ENCODE data around the gene MFN2. TPM values are rescaled to one million over a fixed set of nuclear protein-coding genes. Genes with fewer than 3 reads are reported as not detected.

MFN2 gene
- total and polyA plus RNA-seq, 8 donors, result 31.2 to 68.0 (median 48.7) TPM

DNA sequence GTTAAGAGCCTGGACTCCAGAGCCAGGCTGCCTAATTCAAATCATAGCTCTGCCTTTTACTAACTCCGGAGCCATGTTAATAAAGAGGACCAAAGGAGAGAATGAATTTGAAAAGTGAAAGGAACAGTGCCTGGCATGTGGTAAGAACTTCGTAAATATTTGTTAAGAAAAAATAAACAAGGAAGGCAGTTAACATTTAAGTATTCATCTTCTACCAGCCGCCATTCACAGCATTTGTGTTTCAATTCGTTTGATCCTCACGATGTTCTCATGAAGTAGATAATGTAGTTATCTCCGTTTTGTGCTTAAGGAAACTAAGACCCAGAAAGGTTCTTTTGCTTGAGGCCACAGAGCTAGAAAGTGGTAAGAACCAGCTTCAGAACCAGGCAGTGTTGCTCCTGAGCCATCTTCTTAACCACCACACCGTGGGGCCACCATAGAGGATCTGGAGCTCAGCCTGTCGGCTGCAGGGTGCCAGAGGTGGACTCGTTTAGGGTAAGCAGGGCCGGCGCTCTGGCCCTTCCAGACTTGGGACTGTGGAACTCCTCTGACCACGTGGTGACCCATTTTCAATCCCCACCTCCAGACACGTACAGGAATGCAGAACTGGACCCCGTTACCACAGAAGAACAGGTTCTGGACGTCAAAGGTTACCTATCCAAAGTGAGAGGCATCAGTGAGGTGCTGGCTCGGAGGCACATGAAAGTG is 11.9 kb downstream of the MFN2 start:
- no peaks in the 10 kb centered on the region for H3K9me3 ChIP-seq
- 60 to 73% (median 63%) methylated on average over 13 to 16 of the region's 16 CpGs for WGBS, 5 donors
- H3K4me3 ChIP-seq, result no peak overlapping the region
- intact Hi-C loops (cut with DNase I; ENCODE audit: low total_unique reads), result no loop called here
- H3K36me3 ChIP-seq, result peaks cover 61 to 96% (median 94%) of the 10 kb centered on the region in 4 donors
- no peak for TF ChIP-seq POLR2A (IDR thresholded peaks at IDR 0.05)
- TF ChIP-seq, protein P1, sequence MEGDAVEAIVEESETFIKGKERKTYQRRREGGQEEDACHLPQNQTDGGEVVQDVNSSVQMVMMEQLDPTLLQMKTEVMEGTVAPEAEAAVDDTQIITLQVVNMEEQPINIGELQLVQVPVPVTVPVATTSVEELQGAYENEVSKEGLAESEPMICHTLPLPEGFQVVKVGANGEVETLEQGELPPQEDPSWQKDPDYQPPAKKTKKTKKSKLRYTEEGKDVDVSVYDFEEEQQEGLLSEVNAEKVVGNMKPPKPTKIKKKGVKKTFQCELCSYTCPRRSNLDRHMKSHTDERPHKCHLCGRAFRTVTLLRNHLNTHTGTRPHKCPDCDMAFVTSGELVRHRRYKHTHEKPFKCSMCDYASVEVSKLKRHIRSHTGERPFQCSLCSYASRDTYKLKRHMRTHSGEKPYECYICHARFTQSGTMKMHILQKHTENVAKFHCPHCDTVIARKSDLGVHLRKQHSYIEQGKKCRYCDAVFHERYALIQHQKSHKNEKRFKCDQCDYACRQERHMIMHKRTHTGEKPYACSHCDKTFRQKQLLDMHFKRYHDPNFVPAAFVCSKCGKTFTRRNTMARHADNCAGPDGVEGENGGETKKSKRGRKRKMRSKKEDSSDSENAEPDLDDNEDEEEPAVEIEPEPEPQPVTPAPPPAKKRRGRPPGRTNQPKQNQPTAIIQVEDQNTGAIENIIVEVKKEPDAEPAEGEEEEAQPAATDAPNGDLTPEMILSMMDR (IDR thresholded peaks at IDR 0.05), result no peak
- no peak for TF ChIP-seq EP300 (IDR thresholded peaks at IDR 0.05)
- TF ChIP-seq POLR2AphosphoS5 (IDR thresholded peaks at IDR 0.05), result no peak
- DNase-seq, result no peak
- peak overlapping the region in 3 of 5 donors; percentile 23 to 63 (median 46) for H3K27ac ChIP-seq
- peaks cover 19 to 34% (median 26%) of the 10 kb centered on the region in 4 donors for H3K4me1 ChIP-seq
- H3K27me3 ChIP-seq, result no peaks in the 10 kb centered on the region

DNA sequence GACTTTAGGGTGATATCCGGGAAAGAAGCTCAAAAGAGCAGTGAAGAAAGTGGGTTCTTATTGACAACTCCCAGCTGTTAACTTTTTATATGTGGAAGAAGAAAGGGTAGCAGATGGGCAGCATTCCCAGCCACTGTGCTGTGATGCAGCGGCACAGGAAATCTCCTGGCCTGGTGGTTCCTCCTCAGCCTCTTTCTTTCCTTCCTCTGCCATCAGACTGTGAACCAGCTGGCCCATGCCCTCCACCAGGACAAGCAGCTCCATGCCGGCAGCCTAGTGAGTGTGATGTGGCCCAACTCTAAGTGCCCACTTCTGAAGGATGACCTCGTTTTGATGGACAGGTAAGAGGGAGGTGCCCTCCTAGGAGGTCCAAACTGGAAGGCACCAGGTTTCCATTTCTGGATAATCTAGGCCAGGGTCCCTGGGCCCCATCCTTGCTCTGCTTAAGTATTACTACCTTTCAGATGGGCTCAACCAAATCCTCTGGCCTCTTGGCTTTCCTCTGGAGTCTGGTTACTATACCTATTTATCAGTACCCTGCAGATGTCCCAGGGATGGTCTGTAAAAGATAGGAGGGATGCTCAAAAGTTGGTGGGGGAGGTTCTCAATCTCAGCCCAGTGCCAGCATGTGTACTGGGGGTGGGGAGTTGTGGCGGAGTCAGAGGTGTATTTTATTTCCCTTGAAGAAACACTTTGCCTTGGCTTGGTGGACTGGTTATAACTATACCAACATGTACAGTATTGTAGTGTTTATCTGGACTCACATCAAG is 17.0 kb downstream of the MFN2 start:
- no peaks in the 10 kb centered on the region for H3K9me3 ChIP-seq
- DNase-seq, result no peak
- peaks cover 0 to 3% (median 2%) of the 10 kb centered on the region in 4 donors for H3K4me1 ChIP-seq
- H3K4me3 ChIP-seq, result no peak overlapping the region
- TF ChIP-seq, protein P1 (IDR thresholded peaks at IDR 0.05), result no peak
- TF ChIP-seq EP300 (IDR thresholded peaks at IDR 0.05) (no peak), POLR2A (IDR thresholded peaks at IDR 0.05) (no peak), POLR2AphosphoS5 (IDR thresholded peaks at IDR 0.05) (no peak)
- intact Hi-C loops (cut with DNase I; ENCODE audit: low total_unique reads), result no loop called here
- peaks cover 93 to 100% (median 100%) of the 10 kb centered on the region in 4 donors for H3K36me3 ChIP-seq
- 89 to 95% (median 90%) methylated on average over 5 of the region's 5 CpGs for WGBS, 5 donors
- no peaks in the 10 kb centered on the region for H3K27me3 ChIP-seq
- H3K27ac ChIP-seq, result no peak overlapping the region

DNA sequence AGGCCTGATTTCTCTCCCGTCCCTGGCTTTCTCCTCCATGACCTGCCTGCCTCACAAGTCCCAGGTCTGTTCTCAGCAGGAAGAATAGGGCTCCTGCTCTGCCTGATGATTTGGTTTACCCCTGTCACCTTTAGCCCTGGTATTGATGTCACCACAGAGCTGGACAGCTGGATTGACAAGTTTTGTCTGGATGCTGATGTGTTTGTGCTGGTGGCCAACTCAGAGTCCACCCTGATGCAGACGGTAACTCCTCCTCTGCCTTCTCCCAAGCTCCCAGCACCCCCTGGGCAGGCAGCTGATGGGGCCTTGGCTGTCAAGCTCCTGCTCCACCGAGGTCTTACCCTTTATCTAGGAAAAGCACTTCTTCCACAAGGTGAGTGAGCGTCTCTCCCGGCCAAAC is 18.4 kb downstream of the MFN2 start:
- Histone ChIP-seq H3K4me1 (no peaks in the 10 kb centered on the region), H3K9me3 (no peaks in the 10 kb centered on the region), H3K4me3 (no peak overlapping the region), H3K27ac (no peak overlapping the region), H3K36me3 (peaks cover 94 to 100% (median 100%) of the 10 kb centered on the region in 4 donors), H3K27me3 (no peaks in the 10 kb centered on the region)
- no peak for TF ChIP-seq EP300 (IDR thresholded peaks at IDR 0.05)
- TF ChIP-seq POLR2AphosphoS5 (IDR thresholded peaks at IDR 0.05), result no peak
- TF ChIP-seq, protein P1 (IDR thresholded peaks at IDR 0.05), result no peak
- TF ChIP-seq POLR2A (IDR thresholded peaks at IDR 0.05), result no peak
- 79 to 94% (median 91%) methylated on average over 5 of the region's 5 CpGs for WGBS, 5 donors
- DNase-seq, result no peak
- intact Hi-C loops (cut with DNase I; ENCODE audit: low total_unique reads), result no loop called here

DNA sequence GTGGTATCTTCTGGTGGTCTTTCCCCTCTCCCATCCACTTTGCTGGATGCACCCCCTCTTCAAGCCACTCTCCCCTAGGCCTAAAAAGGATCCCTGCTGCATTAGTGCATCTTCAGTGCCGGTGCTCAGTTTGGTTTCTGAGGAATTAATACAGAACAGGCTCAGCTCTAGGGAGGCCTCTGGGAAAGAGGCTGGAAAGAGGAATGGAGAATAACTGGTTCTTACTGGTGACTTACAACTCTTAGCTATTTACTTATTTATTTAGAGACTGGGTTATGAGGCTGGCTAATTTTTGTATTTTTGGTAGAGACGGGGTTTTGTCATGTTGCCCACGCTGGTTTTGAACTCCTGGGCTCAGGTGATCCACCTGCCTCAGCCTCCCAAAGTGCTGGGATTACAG is 19.0 kb downstream of the MFN2 start:
- Histone ChIP-seq H3K9me3 (no peaks in the 10 kb centered on the region), H3K4me1 (no peaks in the 10 kb centered on the region), H3K4me3 (no peak overlapping the region), H3K27ac (no peak overlapping the region), H3K36me3 (peaks cover 96 to 100% (median 100%) of the 10 kb centered on the region in 4 donors), H3K27me3 (no peaks in the 10 kb centered on the region)
- DNase-seq, result no peak
- TF ChIP-seq POLR2A (IDR thresholded peaks at IDR 0.05), result no peak
- TF ChIP-seq POLR2AphosphoS5 (IDR thresholded peaks at IDR 0.05), result no peak
- no peak for TF ChIP-seq EP300 (IDR thresholded peaks at IDR 0.05)
- TF ChIP-seq, protein P1 (IDR thresholded peaks at IDR 0.05), result no peak
- WGBS, 5 donors, result 76 to 95% (median 83%) methylated on average over 3 of the region's 3 CpGs
- intact Hi-C loops (cut with DNase I; ENCODE audit: low total_unique reads), result no loop called here
